Hepatocyte (in vitro differentiated cells): ENCODE results near the gene TCF7L2. TPM values are rescaled to one million over a fixed set of nuclear protein-coding genes. Genes with fewer than 3 reads are reported as not detected.

Experiments
- DNase-seq: peaks from one replicate; pipeline ENCODE4 v3.0.0-alpha.2; 2016; ENCODE audit warnings: low spot score
- H2AFZ ChIP-seq: fragments of 200-600 bp; sonication (generic); 2 replicates; pipeline ENCODE4 v1.6.0; 2016; ENCODE audit warnings: antibody characterized with exemption, mild to moderate bottlenecking
- H3K27ac ChIP-seq: fragments of 200-600 bp; sonication (generic); 2 replicates; pipeline ENCODE4 v1.5.1; 2016; ENCODE audit warnings: mild to moderate bottlenecking
- H3K27me3 ChIP-seq: fragments of 200-600 bp; sonication (generic); 2 replicates; pipeline ENCODE4 v1.6.1; 2016
- H3K36me3 ChIP-seq: fragments of 200-600 bp; sonication (generic); replicated peaks from 2 replicates; pipeline ENCODE4 v1.5.1; 2016; ENCODE audit warnings: low read depth; ENCODE audit not compliant: insufficient read depth
- H3K4me1 ChIP-seq: fragments of 200-600 bp; sonication (generic); 2 replicates; pipeline ENCODE4 v1.5.1; 2016; ENCODE audit warnings: mild to moderate bottlenecking, moderate library complexity; ENCODE audit not compliant: insufficient read depth
- H3K4me2 ChIP-seq: fragments of 200-600 bp; sonication (generic); 2 replicates; pipeline ENCODE4 v1.6.0; 2016
- H3K4me3 ChIP-seq: fragments of 200-600 bp; sonication (generic); 2 replicates; pipeline ENCODE4 v1.5.1; 2016; ENCODE audit warnings: mild to moderate bottlenecking
- H3K79me2 ChIP-seq: fragments of 200-600 bp; sonication (generic); 2 replicates; pipeline ENCODE4 v1.6.0; 2017; ENCODE audit warnings: mild to moderate bottlenecking
- H3K9me2 ChIP-seq: fragments of 200-600 bp; sonication (generic); replicated peaks from 2 replicates; pipeline ENCODE4 v1.6.0; 2017; ENCODE audit warnings: mild to moderate bottlenecking; ENCODE audit not compliant: insufficient read depth
- H3K9me3 ChIP-seq: fragments of 200-600 bp; sonication (generic); 2 replicates; pipeline ENCODE4 v1.5.1; 2016; ENCODE audit warnings: low read depth, mild to moderate bottlenecking
- H4K20me1 ChIP-seq: fragments of 200-600 bp; sonication (generic); 2 replicates; pipeline ENCODE4 v1.6.0; 2016; ENCODE audit warnings: mild to moderate bottlenecking; ENCODE audit not compliant: insufficient read depth, poor library complexity, severe bottlenecking
- CTCF ChIP-seq: fragments of 200-600 bp; sonication (generic); IDR thresholded peaks from 2 replicates; pipeline ENCODE4 v1.5.1; 2016; ENCODE audit warnings: antibody characterized with exemption, mild to moderate bottlenecking; ENCODE audit not compliant: poor library complexity
- EZH2 ChIP-seq: fragments of 200-600 bp; sonication (generic); IDR thresholded peaks from 2 replicates; pipeline ENCODE4 v1.6.1; 2016; ENCODE audit warnings: antibody characterized with exemption, mild to moderate bottlenecking, borderline replicate concordance
- EZH2phosphoT487 ChIP-seq: fragments of 200-600 bp; sonication (generic); IDR thresholded peaks from one replicate; pipeline ENCODE4 v1.6.1; 2018; ENCODE audit warnings: antibody characterized with exemption, mild to moderate bottlenecking, low read depth, moderate library complexity; ENCODE audit not compliant: unreplicated experiment, severe bottlenecking
- WGBS: methylation state at CpG from one replicate; pipeline ENCODE4 v1.1.6; 2016; ENCODE audit warnings: low lambda C conversion rate; ENCODE audit errors: missing lambda C conversion rate; 5-methylcytosine and 5-hydroxymethylcytosine counted together
- polyA plus RNA-seq: library from polyadenylated mRNA; unstranded; fragments of >200 nt; fragmentation: Nextera tagmentation; extraction: Ambion mirVana; gene quantifications from 2 replicates; pipeline ENCODE4 v1.2.1, GENCODE V29; 2016
- total RNA-seq: library from RNA; depleted of rRNA; stranded (reverse); fragments of >200 nt; gene quantifications from 2 replicates; pipeline ENCODE4 v1.2.3, GENCODE V29; 2014

Gene TCF7L2
- total and polyA plus RNA-seq, 2 experiments from 2014 or later: 14.8 to 28.8 TPM

GRCh38 chr10:112960151-112960681, 10.2 kb downstream of the TCF7L2 start:
- no peaks in the 10 kb centered on the region for H3K9me3 ChIP-seq
- H4K20me1 ChIP-seq: peaks cover 27% of the 10 kb centered on the region
- H3K9me2 ChIP-seq: no peaks in the 10 kb centered on the region
- peak overlapping the region; percentile 92 for H3K4me2 ChIP-seq
- H3K36me3 ChIP-seq: no peaks in the 10 kb centered on the region
- H3K4me1 ChIP-seq: peaks cover 80% of the 10 kb centered on the region
- H3K79me2 ChIP-seq: peaks cover 100% of the 10 kb centered on the region
- no peak overlapping the region for H2AFZ ChIP-seq
- H3K27ac ChIP-seq: peak overlapping the region; percentile 97
- H3K4me3 ChIP-seq: no peak overlapping the region
- 66% methylated on average over 4 of the region's 4 CpGs for WGBS
- DNase-seq: no peak
- no peaks in the 10 kb centered on the region for H3K27me3 ChIP-seq
- TF ChIP-seq CTCF: no peak
- no peak for TF ChIP-seq EZH2phosphoT487
- TF ChIP-seq EZH2: no peak

GRCh38 chr10:112961609-112962008, 11.6 kb downstream of the TCF7L2 start:
- H3K9me2 ChIP-seq: no peaks in the 10 kb centered on the region
- H3K4me3 ChIP-seq: no peak overlapping the region
- no peaks in the 10 kb centered on the region for H3K27me3 ChIP-seq
- H3K79me2 ChIP-seq: peaks cover 100% of the 10 kb centered on the region
- H3K27ac ChIP-seq: peak overlapping the region; percentile 63
- H4K20me1 ChIP-seq: peaks cover 30% of the 10 kb centered on the region
- H3K4me2 ChIP-seq: no peak overlapping the region
- peaks cover 74% of the 10 kb centered on the region for H3K4me1 ChIP-seq
- TF ChIP-seq EZH2phosphoT487: no peak
- no peak for TF ChIP-seq CTCF
- TF ChIP-seq EZH2: no peak
- no peaks in the 10 kb centered on the region for H3K9me3 ChIP-seq
- no peak for DNase-seq
- 73% methylated on average over 7 of the region's 8 CpGs for WGBS
- no peaks in the 10 kb centered on the region for H3K36me3 ChIP-seq
- H2AFZ ChIP-seq: no peak overlapping the region

GRCh38 chr10:112962343-112962742, 12.3 kb downstream of the TCF7L2 start:
- Histone ChIP-seq H3K9me3 (no peaks in the 10 kb centered on the region), H3K36me3 (no peaks in the 10 kb centered on the region), H4K20me1 (peaks cover 34% of the 10 kb centered on the region), H2AFZ (no peak overlapping the region), H3K4me1 (peaks cover 66% of the 10 kb centered on the region), H3K79me2 (peaks cover 100% of the 10 kb centered on the region), H3K4me3 (no peak overlapping the region), H3K27me3 (no peaks in the 10 kb centered on the region), H3K4me2 (no peak overlapping the region), H3K9me2 (no peaks in the 10 kb centered on the region), H3K27ac (peak overlapping the region; percentile 63)
- no peak for DNase-seq
- TF ChIP-seq CTCF: no peak
- no peak for TF ChIP-seq EZH2phosphoT487
- TF ChIP-seq EZH2: no peak
- 71% methylated on average over 4 of the region's 4 CpGs for WGBS

- Histone ChIP-seq H2AFZ (no peak overlapping the region), H3K27me3 (no peaks in the 10 kb centered on the region), H3K9me3 (peaks cover 1% of the 10 kb centered on the region), H3K9me2 (no peaks in the 10 kb centered on the region), H3K4me2 (peak overlapping the region; percentile 35), H4K20me1 (peaks cover 38% of the 10 kb centered on the region), H3K36me3 (peaks cover 2% of the 10 kb centered on the region), H3K27ac (peak overlapping the region; percentile 56), H3K4me3 (no peak overlapping the region), H3K4me1 (peaks cover 51% of the 10 kb centered on the region), H3K79me2 (peaks cover 100% of the 10 kb centered on the region)
- WGBS: 56% methylated on average over 5 of the region's 5 CpGs
- TF ChIP-seq EZH2phosphoT487: no peak
- no peak for TF ChIP-seq CTCF
- no peak for TF ChIP-seq EZH2
- DNase-seq: peak; percentile 26
Measured at GRCh38 chr10:112963835-112964234, 13.8 kb downstream of the TCF7L2 start.
